DMS 273 (cell line): ENCODE measurements around the gene WFIKKN2.
A peak's percentile ranks its signal among the peaks of the same experiment; 100 is the strongest.
"Not testable (repeated sequence)": the region's sequence is repeated elsewhere in the genome, so short reads cannot be mapped to it uniquely, and the experiment has no call there.

Experiments
- DNase-seq: peaks from one replicate; lab custom pipeline; 2025; ENCODE audit not compliant: unreplicated experiment; lab: John Stamatoyannopoulos, UW

WFIKKN2 gene, protein sequence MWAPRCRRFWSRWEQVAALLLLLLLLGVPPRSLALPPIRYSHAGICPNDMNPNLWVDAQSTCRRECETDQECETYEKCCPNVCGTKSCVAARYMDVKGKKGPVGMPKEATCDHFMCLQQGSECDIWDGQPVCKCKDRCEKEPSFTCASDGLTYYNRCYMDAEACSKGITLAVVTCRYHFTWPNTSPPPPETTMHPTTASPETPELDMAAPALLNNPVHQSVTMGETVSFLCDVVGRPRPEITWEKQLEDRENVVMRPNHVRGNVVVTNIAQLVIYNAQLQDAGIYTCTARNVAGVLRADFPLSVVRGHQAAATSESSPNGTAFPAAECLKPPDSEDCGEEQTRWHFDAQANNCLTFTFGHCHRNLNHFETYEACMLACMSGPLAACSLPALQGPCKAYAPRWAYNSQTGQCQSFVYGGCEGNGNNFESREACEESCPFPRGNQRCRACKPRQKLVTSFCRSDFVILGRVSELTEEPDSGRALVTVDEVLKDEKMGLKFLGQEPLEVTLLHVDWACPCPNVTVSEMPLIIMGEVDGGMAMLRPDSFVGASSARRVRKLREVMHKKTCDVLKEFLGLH

GRCh38 chr17:50835301-50836234 lies at the start of gene WFIKKN2:
Gene WFIKKN2, plus strand, starts transcription at chr17:50835586. Its CDS starts 352 bp downstream, at chr17:50835938.
- DNase-seq = peak; percentile 63

- DNase-seq = peak; percentile 82
These were observed 49.3 kb upstream of the WFIKKN2 start for GRCh38 chr17:50785946-50786570.

GRCh38 chr17:50787106-50787505 lies 48.3 kb upstream of the WFIKKN2 start:
- DNase-seq = peak; percentile 93

DNA sequence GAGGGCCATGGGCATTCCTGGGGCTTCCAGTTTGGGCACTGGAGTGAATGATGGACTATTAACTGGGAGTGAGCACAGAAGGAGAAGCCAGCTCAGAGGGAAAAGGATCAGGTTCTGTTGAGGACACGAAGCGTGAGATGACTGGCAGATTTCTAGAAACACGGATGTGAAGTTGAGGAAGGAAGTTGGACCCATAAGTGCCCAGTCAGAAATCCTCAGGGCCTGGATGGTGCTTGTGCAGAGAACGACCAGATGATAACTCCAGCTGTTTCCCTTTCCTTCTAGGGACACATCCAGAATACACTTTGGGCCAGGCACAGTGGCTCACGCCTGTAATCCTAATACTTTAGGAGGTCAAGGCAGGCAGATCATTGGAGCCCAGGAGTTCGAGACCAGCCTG lies 44.8 kb upstream of the WFIKKN2 start:
- DNase-seq = no peak

DNA sequence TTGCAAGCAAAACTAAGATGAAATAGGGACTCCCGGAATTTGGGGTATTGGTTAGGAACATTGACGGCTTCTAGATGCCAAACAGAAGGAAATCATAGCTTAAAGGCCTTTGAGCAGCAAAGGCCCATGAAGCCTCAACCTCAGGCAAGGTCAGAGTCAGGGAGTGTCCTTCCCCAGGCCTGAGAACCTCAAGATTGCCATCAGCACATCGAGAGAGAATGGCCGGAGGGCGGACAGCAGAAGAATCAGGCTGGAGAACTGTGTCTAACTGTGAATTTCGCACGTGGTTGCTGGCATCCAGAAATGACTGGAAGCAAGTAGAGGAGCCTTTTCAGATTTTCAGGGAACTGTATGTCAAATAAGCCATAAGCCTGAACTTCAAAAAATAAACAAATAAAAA lies 43.3 kb upstream of the WFIKKN2 start:
- no peak for DNase-seq

DNA sequence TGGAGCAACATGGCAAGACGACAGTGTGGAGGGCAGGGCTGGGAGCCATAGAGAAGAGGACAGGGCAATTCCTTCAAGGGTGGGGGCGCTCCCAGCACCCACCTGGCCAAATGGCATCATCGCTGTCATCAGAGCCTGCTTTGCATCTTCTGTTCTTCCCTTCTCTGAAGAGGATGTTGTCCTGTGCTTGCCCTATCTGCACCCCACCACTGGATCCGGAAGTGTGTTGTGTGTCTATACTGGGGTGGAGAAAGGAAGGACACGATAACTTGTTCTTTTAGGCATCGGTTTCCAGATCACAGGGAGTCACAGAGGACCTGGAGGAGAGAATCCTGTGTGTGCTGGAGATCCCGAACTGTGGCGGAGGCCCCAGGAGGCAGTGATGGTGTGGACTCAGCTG lies 42.4 kb upstream of the WFIKKN2 start:
- DNase-seq = no peak

- DNase-seq = peak; percentile 41
These were observed 41.0 kb upstream of the WFIKKN2 start for GRCh38 chr17:50794361-50794760.

GRCh38 chr17:50797135-50797810 lies 38.1 kb upstream of the WFIKKN2 start:
- DNase-seq = no peak

- peak; percentile 65 for DNase-seq
These were observed 36.7 kb upstream of the WFIKKN2 start for GRCh38 chr17:50798424-50799288.

- no peak for DNase-seq
These were observed 35.8 kb upstream of the WFIKKN2 start for GRCh38 chr17:50799582-50799981.

GRCh38 chr17:50800196-50800700 lies 35.1 kb upstream of the WFIKKN2 start:
- DNase-seq = no peak

GRCh38 chr17:50802609-50803571 lies 32.5 kb upstream of the WFIKKN2 start:
- no peak for DNase-seq

GRCh38 chr17:50803676-50804075 lies 31.7 kb upstream of the WFIKKN2 start:
- no peak for DNase-seq

- not testable (repeated sequence) for DNase-seq
These were observed 30.5 kb upstream of the WFIKKN2 start for GRCh38 chr17:50804749-50805475.

- DNase-seq = no peak
These were observed 29.9 kb upstream of the WFIKKN2 start for GRCh38 chr17:50805486-50805885.

GRCh38 chr17:50806141-50806643 lies 29.2 kb upstream of the WFIKKN2 start:
- DNase-seq = peak; percentile 67

- DNase-seq = no peak
These were observed 28.4 kb upstream of the WFIKKN2 start for GRCh38 chr17:50807009-50807408.
